Left ventricle myocardium inferior (tissue), 1 donor: ENCODE measurements around the gene CEMIP2. TPM values are rescaled to one million over a fixed set of nuclear protein-coding genes. Genes with fewer than 3 reads are reported as not detected.

Experiments
- DNase-seq: peaks from one replicate; pipeline ENCODE4 v3.0.0-alpha.2; 2020
- H3K27ac ChIP-seq: fragments of 200-600 bp; replicated peaks from 2 replicates; pipeline ENCODE4 v1.8.0; 2021
- H3K27me3 ChIP-seq: fragments of 200-600 bp; 2 replicates; pipeline ENCODE4 v1.8.0; 2021; ENCODE audit warnings: low read depth
- H3K36me3 ChIP-seq: fragments of 200-600 bp; 2 replicates; pipeline ENCODE4 v1.8.0; 2021
- H3K4me1 ChIP-seq: fragments of 200-600 bp; 2 replicates; pipeline ENCODE4 v1.8.0; 2021
- H3K4me3 ChIP-seq: fragments of 200-600 bp; 2 replicates; pipeline ENCODE4 v1.8.0; 2021; ENCODE audit warnings: mild to moderate bottlenecking, moderate library complexity
- H3K9me3 ChIP-seq: fragments of 200-600 bp; replicated peaks from 2 replicates; pipeline ENCODE4 v1.8.0; 2021
- intact Hi-C: fragments of 100-400 bp; cut with micrococcal nuclease; formaldehyde crosslinking; loops from one replicate; pipeline ENCODE4 v1.11.0; 2022
- total RNA-seq: library from RNA; stranded (reverse); fragmentation: NEBNext Ultra II Directional; extraction: Animal tissue kit (Norgen Biotek cat#: 25700); gene quantifications from one replicate; pipeline ENCODE4 v1.2.1, GENCODE V29; 2021
- TF ChIP-seq, protein P1 (sequence below): fragments of 200-600 bp; IDR thresholded peaks from 2 replicates; pipeline ENCODE4 v1.8.0; 2021; ENCODE audit warnings: antibody characterized with exemption, mild to moderate bottlenecking, borderline replicate concordance
- donor health status: DM: no; HTN: yes; CAD: no; lungs with severe emphysema.

The CEMIP2 gene
- total RNA-seq, 1 donor from 2014 or later: 11.7 TPM

DNA sequence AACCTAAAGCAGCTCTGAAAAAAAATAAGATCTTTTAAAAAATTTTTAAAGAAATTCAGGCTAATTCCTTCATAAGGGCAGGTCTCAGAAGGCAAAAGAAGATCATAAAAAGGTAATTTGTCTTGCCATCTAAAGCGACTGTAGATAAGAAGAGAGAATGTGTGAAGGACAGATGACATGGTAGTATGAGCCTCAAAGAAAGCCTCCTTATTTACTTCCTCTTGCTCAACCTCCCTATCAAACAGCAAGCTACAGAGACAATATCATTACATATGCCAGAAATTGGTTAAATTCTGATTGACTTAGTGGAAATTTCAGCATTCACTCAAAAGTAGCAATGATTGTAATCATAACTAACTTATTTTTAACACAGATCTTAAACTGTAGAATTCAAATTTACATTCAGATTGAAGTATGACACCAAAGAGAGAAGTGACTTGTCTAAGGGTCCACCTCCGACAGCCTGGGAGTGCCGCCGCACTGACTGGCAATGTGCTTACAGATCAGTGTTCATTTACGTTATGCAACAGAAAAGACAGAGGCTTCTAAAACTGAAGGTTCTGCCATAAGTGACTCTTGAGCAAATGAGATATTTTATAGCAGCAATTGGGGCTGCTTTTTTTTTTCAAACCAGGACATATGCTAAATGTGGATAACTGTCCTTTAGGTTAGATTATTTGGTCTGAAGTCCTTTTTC lies 132.0 kb downstream of the CEMIP2 start:
- intact Hi-C loops: no loop called here
- H3K9me3 ChIP-seq: no peaks in the 10 kb centered on the region
- TF ChIP-seq, protein P1, sequence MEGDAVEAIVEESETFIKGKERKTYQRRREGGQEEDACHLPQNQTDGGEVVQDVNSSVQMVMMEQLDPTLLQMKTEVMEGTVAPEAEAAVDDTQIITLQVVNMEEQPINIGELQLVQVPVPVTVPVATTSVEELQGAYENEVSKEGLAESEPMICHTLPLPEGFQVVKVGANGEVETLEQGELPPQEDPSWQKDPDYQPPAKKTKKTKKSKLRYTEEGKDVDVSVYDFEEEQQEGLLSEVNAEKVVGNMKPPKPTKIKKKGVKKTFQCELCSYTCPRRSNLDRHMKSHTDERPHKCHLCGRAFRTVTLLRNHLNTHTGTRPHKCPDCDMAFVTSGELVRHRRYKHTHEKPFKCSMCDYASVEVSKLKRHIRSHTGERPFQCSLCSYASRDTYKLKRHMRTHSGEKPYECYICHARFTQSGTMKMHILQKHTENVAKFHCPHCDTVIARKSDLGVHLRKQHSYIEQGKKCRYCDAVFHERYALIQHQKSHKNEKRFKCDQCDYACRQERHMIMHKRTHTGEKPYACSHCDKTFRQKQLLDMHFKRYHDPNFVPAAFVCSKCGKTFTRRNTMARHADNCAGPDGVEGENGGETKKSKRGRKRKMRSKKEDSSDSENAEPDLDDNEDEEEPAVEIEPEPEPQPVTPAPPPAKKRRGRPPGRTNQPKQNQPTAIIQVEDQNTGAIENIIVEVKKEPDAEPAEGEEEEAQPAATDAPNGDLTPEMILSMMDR: no peak
- H3K27ac ChIP-seq: no peak overlapping the region
- H3K36me3 ChIP-seq: no peaks in the 10 kb centered on the region
- H3K4me3 ChIP-seq: no peak overlapping the region
- H3K27me3 ChIP-seq: no peaks in the 10 kb centered on the region
- peaks cover 24% of the 10 kb centered on the region for H3K4me1 ChIP-seq
- no peak for DNase-seq

DNA sequence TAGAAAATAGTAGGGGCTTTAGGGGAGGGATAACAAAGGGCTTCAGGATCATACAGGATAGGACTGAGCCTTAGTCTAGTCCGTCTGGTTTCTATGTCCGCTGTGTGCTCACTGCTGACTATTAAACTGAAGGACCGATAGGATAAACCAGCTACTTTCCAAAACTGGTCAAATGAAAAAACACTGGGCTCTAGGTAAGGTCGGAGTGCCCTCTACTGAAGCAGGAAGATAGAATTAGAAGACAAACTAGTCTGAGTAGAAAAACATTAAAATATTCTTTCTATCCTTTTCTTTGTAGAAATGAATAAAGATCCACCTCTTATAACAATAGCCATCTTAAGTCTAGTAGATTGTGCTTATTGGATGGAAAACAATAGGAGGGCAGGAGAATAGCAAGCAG lies 133.6 kb downstream of the CEMIP2 start:
- intact Hi-C loops: no loop called here
- Histone ChIP-seq H3K27ac (no peak overlapping the region), H3K4me3 (no peak overlapping the region), H3K9me3 (no peaks in the 10 kb centered on the region), H3K4me1 (peaks cover 36% of the 10 kb centered on the region), H3K36me3 (no peaks in the 10 kb centered on the region), H3K27me3 (no peaks in the 10 kb centered on the region)
- DNase-seq: no peak
- TF ChIP-seq, protein P1: no peak

Other genes with a start within 250 kb of the CEMIP2 start
- 10.2 TPM for gene ABHD17B, start 142.7 kb upstream of the CEMIP2 start, total RNA-seq
- gene C9orf85, start 143.1 kb upstream of the CEMIP2 start, total RNA-seq: 6.3 TPM